Mammary epithelial cell (primary cell): Measurements from ENCODE around the gene ALDOA.

ENCODE experiments used
- EZH2 ChIP-seq: IDR thresholded peaks from 2 replicates; pipeline ENCODE4 v1.6.1; 2012; ENCODE audit warnings: low read length, inconsistent platforms, borderline replicate concordance
- TF ChIP-seq, protein P1 (sequence below), 2 donors: IDR thresholded peaks in 1 of 2; conservative IDR thresholded peaks in 1 of 2; 2 replicates each; pipeline ENCODE4 v1.5.1; 2011 to 2012; ENCODE audit warnings: inconsistent platforms in 2 of 2, low read length in 2 of 2, mild to moderate bottlenecking in 2 of 2, control low read depth in 1 of 2, low read depth in 1 of 2; ENCODE audit not compliant: insufficient read depth in 1 of 2; ENCODE audit errors: extremely low read depth in 1 of 2

DNA sequence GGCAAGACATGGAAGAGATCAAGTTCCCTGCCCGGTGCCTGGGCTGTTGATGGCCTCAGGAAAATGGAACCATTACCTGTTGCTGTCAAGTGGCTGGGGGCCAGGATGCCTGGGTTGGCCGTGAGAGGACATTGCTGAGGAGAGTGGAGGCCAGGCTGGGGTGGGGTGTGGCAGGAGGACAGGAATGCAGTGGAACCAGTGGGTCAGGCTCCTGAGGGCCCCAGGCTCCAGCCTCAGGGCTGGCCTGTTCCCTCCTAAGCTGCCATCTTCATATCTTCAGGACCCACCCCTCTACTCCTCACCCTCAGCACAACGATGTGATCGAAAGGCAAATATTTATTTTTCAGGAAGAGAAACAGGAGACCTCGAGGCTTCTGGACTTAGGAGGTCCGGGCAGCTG lies 38.9 kb downstream of the ALDOA start:
- TF ChIP-seq, protein P1, sequence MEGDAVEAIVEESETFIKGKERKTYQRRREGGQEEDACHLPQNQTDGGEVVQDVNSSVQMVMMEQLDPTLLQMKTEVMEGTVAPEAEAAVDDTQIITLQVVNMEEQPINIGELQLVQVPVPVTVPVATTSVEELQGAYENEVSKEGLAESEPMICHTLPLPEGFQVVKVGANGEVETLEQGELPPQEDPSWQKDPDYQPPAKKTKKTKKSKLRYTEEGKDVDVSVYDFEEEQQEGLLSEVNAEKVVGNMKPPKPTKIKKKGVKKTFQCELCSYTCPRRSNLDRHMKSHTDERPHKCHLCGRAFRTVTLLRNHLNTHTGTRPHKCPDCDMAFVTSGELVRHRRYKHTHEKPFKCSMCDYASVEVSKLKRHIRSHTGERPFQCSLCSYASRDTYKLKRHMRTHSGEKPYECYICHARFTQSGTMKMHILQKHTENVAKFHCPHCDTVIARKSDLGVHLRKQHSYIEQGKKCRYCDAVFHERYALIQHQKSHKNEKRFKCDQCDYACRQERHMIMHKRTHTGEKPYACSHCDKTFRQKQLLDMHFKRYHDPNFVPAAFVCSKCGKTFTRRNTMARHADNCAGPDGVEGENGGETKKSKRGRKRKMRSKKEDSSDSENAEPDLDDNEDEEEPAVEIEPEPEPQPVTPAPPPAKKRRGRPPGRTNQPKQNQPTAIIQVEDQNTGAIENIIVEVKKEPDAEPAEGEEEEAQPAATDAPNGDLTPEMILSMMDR (conservative IDR thresholded peaks at IDR 0.05 in 1 of 2, IDR thresholded peaks at IDR 0.05 in 1 of 2; ENCODE audit: extremely low read depth in 1 of 2, insufficient read depth in 1 of 2, low read depth in 1 of 2, low read length in 2 of 2), result no peak
- no peak for TF ChIP-seq EZH2
